ENCODE measurements around the gene ATOH7. TPM values are rescaled to one million over a fixed set of nuclear protein-coding genes. Genes with fewer than 3 reads are reported as not detected.

The ATOH7 gene
- total RNA-seq, 2 experiments from 2014 or later = not detected

GRCh38 chr10:68233046-68233445 is 1.1 kb upstream of the ATOH7 start:
- Histone ChIP-seq H3K9me3 (ENCODE audit: control insufficient read depth in 1 of 2, insufficient read depth in 1 of 2, low read length in 2 of 2) (no peaks in the 10 kb centered on the region), H3K27me3 (ENCODE audit: control insufficient read depth in 1 of 2, insufficient read depth in 2 of 2, low read length in 2 of 2) (peaks cover 26 to 36% of the 10 kb centered on the region in 2 experiments), H3K4me3 (ENCODE audit: low read length) (no peak overlapping the region), H3K36me3 (ENCODE audit: insufficient read depth, low read length) (no peaks in the 10 kb centered on the region), H3K4me1 (ENCODE audit: insufficient read depth, low read length) (peaks cover 11% of the 10 kb centered on the region), H3K27ac (ENCODE audit: low read depth in 1 of 2, low read length in 2 of 2) (no peak overlapping the region)
- no peaks in the 10 kb centered on the region for H3K36me3 Mint-ChIP-seq (ENCODE audit: low read depth)
- ChIA-PET CTCF (no interaction called here), POLR2A (no interaction called here)
- H3K27me3 Mint-ChIP-seq = peaks cover 49% of the 10 kb centered on the region
- ATAC-seq (ENCODE audit: poor library complexity) (no peak), DNase-seq (no peak)
- H3K4me1 Mint-ChIP-seq (ENCODE audit: low read depth) = peaks cover 12% of the 10 kb centered on the region
- TF ChIP-seq CTCF (IDR thresholded peaks at IDR 0.05) = no peak
- H3K4me3 Mint-ChIP-seq = no peak overlapping the region
- no peak overlapping the region for H3K27ac Mint-ChIP-seq
- no peaks in the 10 kb centered on the region for H3K9me3 Mint-ChIP-seq
- intact Hi-C loops (cut with DNase I, micrococcal nuclease) = no loop called here

- peak; percentile 44 for ATAC-seq (ENCODE audit: poor library complexity)
- TF ChIP-seq CTCF (IDR thresholded peaks at IDR 0.05) = no peak
- peak in 6 of 14 experiments; percentile 1 to 44 (median 12) for DNase-seq
- Histone ChIP-seq H3K36me3 (ENCODE audit: insufficient read depth, low read length) (no peaks in the 10 kb centered on the region), H3K4me1 (ENCODE audit: insufficient read depth, low read length) (peaks cover 11% of the 10 kb centered on the region), H3K4me3 (ENCODE audit: low read length) (peak overlapping the region; percentile 54), H3K27ac (ENCODE audit: low read depth in 1 of 2, low read length in 2 of 2) (no peak overlapping the region), H3K27me3 (ENCODE audit: control insufficient read depth in 1 of 2, insufficient read depth in 2 of 2, low read length in 2 of 2) (peaks cover 28 to 36% of the 10 kb centered on the region in 2 experiments), H3K9me3 (ENCODE audit: control insufficient read depth in 1 of 2, insufficient read depth in 1 of 2, low read length in 2 of 2) (no peaks in the 10 kb centered on the region)
- H3K27ac Mint-ChIP-seq = no peak overlapping the region
- ChIA-PET CTCF (interaction anchor here (0.9 kb wide), 1 partner anchor 82 kb away, joined by 3 read pairs; no protein-coding TSS in a partner anchor), POLR2A (no interaction called here)
- H3K9me3 Mint-ChIP-seq = no peaks in the 10 kb centered on the region
- peaks cover 12% of the 10 kb centered on the region for H3K4me1 Mint-ChIP-seq (ENCODE audit: low read depth)
- intact Hi-C loops (cut with DNase I, micrococcal nuclease) = no loop called here
- peak overlapping the region; percentile 60 for H3K4me3 Mint-ChIP-seq
- H3K36me3 Mint-ChIP-seq (ENCODE audit: low read depth) = no peaks in the 10 kb centered on the region
- H3K27me3 Mint-ChIP-seq = peaks cover 54% of the 10 kb centered on the region
These were observed 652 bp downstream of the ATOH7 start for GRCh38 chr10:68231106-68231816.

GRCh38 chr10:68230268-68230667 is 1.6 kb downstream of the ATOH7 start:
- POLR2A ChIA-PET = no interaction called here

More at GRCh38 chr10:68230268-68230667, 1.6 kb downstream of the ATOH7 start:
- Histone ChIP-seq H3K27ac (ENCODE audit: low read depth in 1 of 2, low read length in 2 of 2) (no peak overlapping the region), H3K4me1 (ENCODE audit: insufficient read depth, low read length) (peaks cover 11% of the 10 kb centered on the region), H3K27me3 (ENCODE audit: control insufficient read depth in 1 of 2, insufficient read depth in 2 of 2, low read length in 2 of 2) (peaks cover 28 to 36% of the 10 kb centered on the region in 2 experiments), H3K36me3 (ENCODE audit: insufficient read depth, low read length) (no peaks in the 10 kb centered on the region), H3K4me3 (ENCODE audit: low read length) (no peak overlapping the region), H3K9me3 (ENCODE audit: control insufficient read depth in 1 of 2, insufficient read depth in 1 of 2, low read length in 2 of 2) (no peaks in the 10 kb centered on the region)
- intact Hi-C loops (cut with DNase I, micrococcal nuclease) = no loop called here
- no peak overlapping the region for H3K4me3 Mint-ChIP-seq
- peaks cover 12% of the 10 kb centered on the region for H3K4me1 Mint-ChIP-seq (ENCODE audit: low read depth)
- CTCF ChIA-PET = interaction anchor here (0.9 kb wide), 1 partner anchor 83 kb away, joined by 3 read pairs; no protein-coding TSS in a partner anchor
- DNase-seq (no peak), ATAC-seq (ENCODE audit: poor library complexity) (no peak)
- no peaks in the 10 kb centered on the region for H3K36me3 Mint-ChIP-seq (ENCODE audit: low read depth)
- H3K9me3 Mint-ChIP-seq = no peaks in the 10 kb centered on the region
- no peak for TF ChIP-seq CTCF (IDR thresholded peaks at IDR 0.05)
- H3K27me3 Mint-ChIP-seq = peaks cover 54% of the 10 kb centered on the region
- no peak overlapping the region for H3K27ac Mint-ChIP-seq
